HG03108 (cell line): ENCODE measurements around the gene EXOC4.

Experiments
- ATAC-seq: cut with Tn5 transposase; IDR thresholded peaks from one replicate; pipeline ENCODE4 v1.9.1; 2021; ENCODE audit warnings: moderate library complexity; ENCODE audit not compliant: unreplicated experiment

Gene EXOC4

GRCh38 chr7:133564484-133564883, 311.6 kb downstream of the EXOC4 start:
- no peak for ATAC-seq

- ATAC-seq, result no peak
Observed at GRCh38 chr7:133568544-133568943, 315.7 kb downstream of the EXOC4 start.

- no peak for ATAC-seq
Observed at GRCh38 chr7:133570321-133570720, 317.4 kb downstream of the EXOC4 start.

- no peak for ATAC-seq
Observed at GRCh38 chr7:133571076-133571475, 318.2 kb downstream of the EXOC4 start.

GRCh38 chr7:133572087-133572486, 319.2 kb downstream of the EXOC4 start:
- no peak for ATAC-seq

- ATAC-seq, result no peak
Observed at GRCh38 chr7:133572843-133573242, 320.0 kb downstream of the EXOC4 start.

- no peak for ATAC-seq
Observed at GRCh38 chr7:133573554-133574265, 320.8 kb downstream of the EXOC4 start.

- no peak for ATAC-seq
Observed at GRCh38 chr7:133575726-133576440, 323.0 kb downstream of the EXOC4 start.

- ATAC-seq, result no peak
Observed at GRCh38 chr7:133576612-133577168, 323.8 kb downstream of the EXOC4 start.

- no peak for ATAC-seq
Observed at GRCh38 chr7:133582766-133583523, 330.1 kb downstream of the EXOC4 start.

GRCh38 chr7:133583545-133584171, 330.8 kb downstream of the EXOC4 start:
- no peak for ATAC-seq

- ATAC-seq, result no peak
Observed at GRCh38 chr7:133584956-133585668, 332.2 kb downstream of the EXOC4 start.

GRCh38 chr7:133586253-133586652, 333.4 kb downstream of the EXOC4 start:
- no peak for ATAC-seq

GRCh38 chr7:133587903-133588302, 335.0 kb downstream of the EXOC4 start:
- ATAC-seq, result no peak

GRCh38 chr7:133590795-133591194, 337.9 kb downstream of the EXOC4 start:
- ATAC-seq, result no peak

GRCh38 chr7:133591704-133592340, 338.9 kb downstream of the EXOC4 start:
- ATAC-seq, result no peak

- ATAC-seq, result no peak
Observed at GRCh38 chr7:133593561-133593960, 340.7 kb downstream of the EXOC4 start.

GRCh38 chr7:133601617-133602016, 348.7 kb downstream of the EXOC4 start:
- no peak for ATAC-seq

- ATAC-seq, result no peak
Observed at GRCh38 chr7:133602291-133602690, 349.4 kb downstream of the EXOC4 start.

- ATAC-seq, result no peak
Observed at GRCh38 chr7:133606991-133607390, 354.1 kb downstream of the EXOC4 start.
